GM23338 (cell line): ENCODE data around the gene RXFP3. TPM values are rescaled to one million over a fixed set of nuclear protein-coding genes. Genes with fewer than 3 reads are reported as not detected.

Source experiments
- ATAC-seq: fragments of 200-7000 bp; cut with Tn5 transposase; 3 replicates; pipeline ENCODE4 v1.9.1; 2020
- DNase-seq: peaks from one replicate; pipeline ENCODE4 v3.0.0-alpha.2; 2015; ENCODE audit warnings: low spot score
- H2AFZ ChIP-seq: fragments of 200-600 bp; sonication (generic); 2 replicates; pipeline ENCODE4 v1.8.0; 2016; ENCODE audit warnings: antibody characterized with exemption, mild to moderate bottlenecking, moderate library complexity
- H3F3A ChIP-seq: fragments of 200-600 bp; sonication (generic); replicated peaks from 2 replicates; pipeline ENCODE4 v1.8.0; 2017; ENCODE audit warnings: antibody characterized with exemption, mixed run types, low read depth
- H3K27ac ChIP-seq: fragments of 200-600 bp; sonication (generic); 2 replicates; pipeline ENCODE4 v1.6.1; 2016; ENCODE audit warnings: low read depth
- H3K27me3 ChIP-seq: fragments of 200-600 bp; sonication (generic); 2 replicates; pipeline ENCODE4 v1.8.0; 2016; ENCODE audit warnings: mild to moderate bottlenecking, mixed run types, moderate library complexity; ENCODE audit not compliant: insufficient read depth
- H3K36me3 ChIP-seq: fragments of 200-600 bp; sonication (generic); 2 replicates; pipeline ENCODE4 v1.8.0; 2016; ENCODE audit warnings: mild to moderate bottlenecking; ENCODE audit not compliant: insufficient read depth
- H3K4me1 ChIP-seq: fragments of 200-600 bp; sonication (generic); 2 replicates; pipeline ENCODE4 v1.8.0; 2016; ENCODE audit warnings: mild to moderate bottlenecking, moderate library complexity; ENCODE audit not compliant: insufficient read depth
- H3K4me2 ChIP-seq: fragments of 200-600 bp; sonication (generic); 2 replicates; pipeline ENCODE4 v1.7.1; 2017; ENCODE audit warnings: mixed run types
- H3K4me3 ChIP-seq: fragments of 200-600 bp; sonication (generic); 2 replicates; pipeline ENCODE4 v1.6.1; 2016; ENCODE audit warnings: mixed run types
- H3K79me2 ChIP-seq: fragments of 200-600 bp; sonication (generic); replicated peaks from 2 replicates; pipeline ENCODE4 v1.8.0; 2017; ENCODE audit warnings: mild to moderate bottlenecking; ENCODE audit not compliant: insufficient read depth
- H3K9me2 ChIP-seq: fragments of 200-600 bp; sonication (generic); 2 replicates; pipeline ENCODE4 v1.8.0; 2017; ENCODE audit not compliant: insufficient read depth
- H4K20me1 ChIP-seq: fragments of 200-600 bp; sonication (generic); replicated peaks from 2 replicates; pipeline ENCODE4 v1.8.0; 2017; ENCODE audit warnings: mild to moderate bottlenecking; ENCODE audit not compliant: insufficient read depth
- H3K27ac Mint-ChIP-seq: 2 replicates; pipeline ENCODE4 v1.8.0; 2020; ENCODE audit warnings: inconsistent platforms, mild to moderate bottlenecking, moderate library complexity, mixed read lengths
- H3K27me3 Mint-ChIP-seq: 3 replicates; pipeline ENCODE4 v1.8.0; 2022; ENCODE audit warnings: low read depth, mild to moderate bottlenecking, moderate library complexity, mixed read lengths, inconsistent platforms; ENCODE audit not compliant: insufficient read depth, poor library complexity
- H3K36me3 Mint-ChIP-seq: 3 replicates; pipeline ENCODE4 v1.8.0; 2021; ENCODE audit warnings: low read depth, mild to moderate bottlenecking, inconsistent platforms, moderate library complexity, mixed read lengths
- H3K4me1 Mint-ChIP-seq: 3 replicates; pipeline ENCODE4 v1.8.0; 2020; ENCODE audit warnings: mild to moderate bottlenecking, inconsistent platforms, mixed read lengths
- H3K4me3 Mint-ChIP-seq: 3 replicates; pipeline ENCODE4 v1.8.0; 2021; ENCODE audit warnings: moderate library complexity, mild to moderate bottlenecking, inconsistent platforms, mixed read lengths
- H3K9me3 Mint-ChIP-seq: 3 replicates; pipeline ENCODE4 v1.8.0; 2020; ENCODE audit warnings: moderate library complexity, mild to moderate bottlenecking, inconsistent platforms, mixed read lengths
- CREB1 ChIP-seq: fragments of 250-450 bp; sonication (Bioruptor Pico); IDR thresholded peaks from 2 replicates; pipeline ENCODE4 v1.5.0; 2020; ENCODE audit warnings: low read depth, mild to moderate bottlenecking, moderate library complexity
- ETS1 ChIP-seq: IDR thresholded peaks from 2 replicates; pipeline ENCODE4 v1.6.1; 2016; ENCODE audit warnings: antibody characterized with exemption
- EZH2phosphoT487 ChIP-seq: fragments of 200-600 bp; sonication (generic); IDR thresholded peaks from one replicate; pipeline ENCODE4 v1.8.1; 2018; ENCODE audit warnings: antibody characterized with exemption; ENCODE audit not compliant: unreplicated experiment
- STAT1 ChIP-seq: IDR thresholded peaks from one replicate; pipeline ENCODE4 v1.6.1; 2016; ENCODE audit warnings: antibody characterized with exemption; ENCODE audit not compliant: unreplicated experiment
- ZNF331 ChIP-seq: fragments of 250-450 bp; sonication (Bioruptor Pico); IDR thresholded peaks from 2 replicates; pipeline ENCODE4 v1.5.0; 2020; ENCODE audit warnings: low read depth, mild to moderate bottlenecking, moderate library complexity
- polyA plus RNA-seq: library from polyadenylated mRNA; unstranded; fragments of >200 nt; fragmentation: Nextera tagmentation; extraction: Ambion mirVana; gene quantifications from 2 replicates; pipeline ENCODE4 v1.2.1, GENCODE V29; 2016
- small RNA-seq: library from RNA; depleted of rRNA; stranded (forward); fragments of <200 nt; gene quantifications from one replicate; pipeline ENCODE3, GENCODE V24; 2014; ENCODE audit warnings: low replicate concordance
- total RNA-seq: library from RNA; depleted of rRNA; stranded (reverse); fragments of >200 nt; shearing (Covaris generic); gene quantifications from 2 replicates; pipeline ENCODE4 v1.2.3, GENCODE V29; 2014; rRNA removed

The RXFP3 gene
- total and polyA plus RNA-seq, 2 experiments from 2014 or later: not detected

GRCh38 chr5:33985447-33985846 is 49.3 kb downstream of the RXFP3 start:
- no peak overlapping the region for H3K4me3 Mint-ChIP-seq

More at GRCh38 chr5:33985447-33985846, 49.3 kb downstream of the RXFP3 start:
- Histone ChIP-seq H2AFZ (no peak overlapping the region), H3K27ac (no peak overlapping the region), H3K4me1 (peaks cover 9% of the 10 kb centered on the region; the same call in 1 of the 2 replicates), H3K27me3 (no peaks in the 10 kb centered on the region), H3K79me2 (no peaks in the 10 kb centered on the region), H4K20me1 (no peaks in the 10 kb centered on the region), H3K4me3 (no peak overlapping the region), H3K4me2 (no peak overlapping the region), H3K36me3 (no peaks in the 10 kb centered on the region; the same call in 1 of the 2 replicates), H3F3A (peaks cover 12% of the 10 kb centered on the region), H3K9me2 (peaks cover 17% of the 10 kb centered on the region)
- no peaks in the 10 kb centered on the region; the same call in 2 of the 3 replicates for H3K4me1 Mint-ChIP-seq
- no peak for DNase-seq
- ATAC-seq: no peak
- TF ChIP-seq STAT1: no peak
- no peak for TF ChIP-seq EZH2phosphoT487
- no peak for TF ChIP-seq CREB1 (CRISPR knock-in tag)
- TF ChIP-seq ZNF331: no peak
- no peak for TF ChIP-seq ETS1
- H3K27ac Mint-ChIP-seq: no peak overlapping the region
- H3K9me3 Mint-ChIP-seq: no peaks in the 10 kb centered on the region; the same call in 2 of the 3 replicates
- peaks cover 24% of the 10 kb centered on the region for H3K36me3 Mint-ChIP-seq
- no peaks in the 10 kb centered on the region for H3K27me3 Mint-ChIP-seq

Small RNAs within 50 kb of the gene (small RNA-seq; reads per million reads assigned to genes)
- not detected for gene RNU6-923P

Other genes starting within 250 kb of the RXFP3 start
- gene ADAMTS12, start 44.4 kb upstream of the RXFP3 start, total RNA-seq: 12.4 and 17.1 TPM in 2 replicates
- gene ADAMTS12, start 44.4 kb upstream of the RXFP3 start, polyA plus RNA-seq: 8.6 and 9.1 TPM in 2 replicates
- gene SLC45A2, start 48.3 kb downstream of the RXFP3 start, total RNA-seq: not detected in 2 replicates
- not detected in 2 replicates for gene SLC45A2, start 48.3 kb downstream of the RXFP3 start, polyA plus RNA-seq
- gene AMACR, start 71.7 kb downstream of the RXFP3 start, total RNA-seq: 8.8 and 12.6 TPM in 2 replicates
- gene AMACR, start 71.7 kb downstream of the RXFP3 start, polyA plus RNA-seq: 6.7 and 7.0 TPM in 2 replicates
- 0.97 and 1.7 TPM in 2 replicates for gene C1QTNF3, start 106.8 kb downstream of the RXFP3 start, total RNA-seq
- gene C1QTNF3, start 106.8 kb downstream of the RXFP3 start, polyA plus RNA-seq: 0.97 and 2.0 TPM in 2 replicates